Pancreas (tissue), 10 donors: ENCODE measurements around the gene TSHZ3. TPM values are rescaled to one million over a fixed set of nuclear protein-coding genes. Genes with fewer than 3 reads are reported as not detected.

Experiments
- ATAC-seq, 4 donors: fragments of 200-7000 bp; cut with Tn5 transposase; one replicate each; pipeline versions ENCODE4 v1.8.0 to v1.9.1; 2020; ENCODE audit warnings: mild to moderate bottlenecking in 4 of 4, moderate library complexity in 4 of 4
- DNase-seq, 6 donors: peaks; one replicate each; pipeline ENCODE4 v3.0.0-alpha.2; 2020
- FAIRE-seq: peaks from 2 replicates; lab custom pipeline; 2012; peaks lifted over from hg19 to GRCh38; lab: Jason Lieb, UNC
- H3K27ac ChIP-seq, 4 donors: fragments of 200-600 bp; sonication (generic); 1 replicate in 3 of 4; 2 replicates in 1 of 4; pipeline versions ENCODE4 v1.5.0 to v1.8.0; 2020
- H3K27me3 ChIP-seq, 4 donors: fragments of 200-600 bp; one replicate each; pipeline ENCODE4 v1.8.0; 2021
- H3K36me3 ChIP-seq, 3 donors: fragments of 200-600 bp; sonication (generic) in 1 of 3; one replicate each; pipeline versions ENCODE4 v1.5.0 to v1.8.0; 2020 to 2021
- H3K4me1 ChIP-seq, 3 donors: fragments of 200-600 bp; one replicate each; pipeline ENCODE4 v1.8.0; 2021
- H3K4me3 ChIP-seq, 4 donors: fragments of 200-600 bp; sonication (generic) in 2 of 4; one replicate each; pipeline versions ENCODE4 v1.5.0 to v1.8.0; 2020 to 2021
- H3K9me3 ChIP-seq, 4 donors: fragments of 200-600 bp; one replicate each; pipeline ENCODE4 v1.8.0; 2021
- WGBS, 2 donors: extraction: QIAGEN DNeasy Blood & Tissue Kit; methylation state at CpG; one replicate each; pipeline ENCODE4 v1.1.7; 2013; 5-methylcytosine and 5-hydroxymethylcytosine counted together
- intact Hi-C, 3 donors: fragments of 100-400 bp; cut with DNase I; formaldehyde crosslinking; loops; one replicate each; pipeline versions ENCODE4 v1.11.1 to v1.14.2; 2022
- polyA plus RNA-seq, 2 donors: library from polyadenylated mRNA; stranded (reverse); fragments of 200-250 nt; gene quantifications; one replicate each; pipeline ENCODE4 v1.2.3, GENCODE V29; 2013
- total RNA-seq, 6 donors: library from RNA; stranded (reverse); fragmentation: NEBNext Ultra II Directional in 4 of 6; extraction: Animal tissue kit (Norgen Biotek cat#: 25700) in 4 of 6; gene quantifications; one replicate each; pipeline versions ENCODE4 v1.2.1 to v1.2.4, GENCODE V29; 2021 to 2023
- TF ChIP-seq, protein P1 (sequence below), 4 donors: fragments of 200-600 bp; sonication (generic) in 3 of 4; IDR thresholded peaks; one replicate each; pipeline versions ENCODE4 v1.5.0 to v1.8.0; 2021; ENCODE audit warnings: antibody characterized with exemption in 4 of 4
- donor health status: healthy with polysubstance abuse.
- donor health status: DM: no; HTN: no; CAD: no; lungs with moderate emphysema.
- donor health status: DM: no; HTN: no; CAD: no.
- donor health status: control.
- donor health status: control.
- donor health status: Bipolar disorder and iron deficiency.
- donor health status: DM: yes; HTN: yes; CAD: no.
- donor health status: DM: no; HTN: no; CAD: no.
- donor health status: DM: no; HTN: no; CAD: no.
- donor health status: DM: yes; HTN: yes; CAD: no.

Gene TSHZ3
- total and polyA plus RNA-seq, 8 donors = 0.87 to 3.2 (median 1.5) TPM

DNA sequence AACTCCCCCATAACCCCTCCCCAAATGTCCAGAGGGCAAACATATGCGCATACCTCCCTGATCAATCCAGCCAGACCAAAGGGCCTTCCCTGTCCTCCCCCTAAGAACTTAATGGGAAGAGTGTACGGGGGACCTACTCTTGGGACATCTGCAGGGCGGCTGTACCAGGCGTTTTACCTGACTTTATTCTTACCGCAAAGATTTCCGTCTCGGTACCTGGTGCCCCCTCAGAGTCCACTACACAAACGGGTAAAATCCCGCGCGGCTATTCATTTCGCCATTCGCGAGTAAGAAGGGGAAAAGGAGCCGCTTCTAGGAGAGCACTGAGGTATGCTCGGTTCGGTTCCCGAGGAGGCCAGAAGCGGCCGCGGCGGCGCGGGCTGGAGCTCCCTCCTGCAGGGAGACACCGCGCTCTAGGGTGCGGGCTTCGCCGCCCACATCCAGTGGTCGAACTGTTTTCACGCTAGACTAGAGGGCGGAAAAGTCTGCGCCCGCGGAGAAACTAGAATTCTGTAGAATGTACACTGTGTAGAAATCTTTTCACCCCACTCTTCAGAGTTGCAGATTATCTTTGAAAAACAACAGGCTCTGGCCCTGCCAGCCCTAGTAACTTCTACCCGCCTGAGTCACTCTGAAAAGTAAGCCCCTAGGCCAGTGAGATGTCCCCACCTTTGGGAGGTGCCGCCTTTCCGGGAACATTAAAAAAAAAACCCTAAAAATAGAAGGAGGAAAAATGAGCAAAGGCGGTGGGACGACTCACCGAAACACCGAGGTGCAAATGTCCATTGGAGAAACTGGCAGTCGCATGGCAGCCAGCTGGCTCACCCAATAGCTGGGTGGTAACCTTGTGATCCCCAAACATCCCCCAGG, 3.8 kb upstream of the TSHZ3 start:
- 54 to 65% methylated on average over 43 of the region's 43 CpGs for WGBS, 2 donors
- TF ChIP-seq, protein P1, sequence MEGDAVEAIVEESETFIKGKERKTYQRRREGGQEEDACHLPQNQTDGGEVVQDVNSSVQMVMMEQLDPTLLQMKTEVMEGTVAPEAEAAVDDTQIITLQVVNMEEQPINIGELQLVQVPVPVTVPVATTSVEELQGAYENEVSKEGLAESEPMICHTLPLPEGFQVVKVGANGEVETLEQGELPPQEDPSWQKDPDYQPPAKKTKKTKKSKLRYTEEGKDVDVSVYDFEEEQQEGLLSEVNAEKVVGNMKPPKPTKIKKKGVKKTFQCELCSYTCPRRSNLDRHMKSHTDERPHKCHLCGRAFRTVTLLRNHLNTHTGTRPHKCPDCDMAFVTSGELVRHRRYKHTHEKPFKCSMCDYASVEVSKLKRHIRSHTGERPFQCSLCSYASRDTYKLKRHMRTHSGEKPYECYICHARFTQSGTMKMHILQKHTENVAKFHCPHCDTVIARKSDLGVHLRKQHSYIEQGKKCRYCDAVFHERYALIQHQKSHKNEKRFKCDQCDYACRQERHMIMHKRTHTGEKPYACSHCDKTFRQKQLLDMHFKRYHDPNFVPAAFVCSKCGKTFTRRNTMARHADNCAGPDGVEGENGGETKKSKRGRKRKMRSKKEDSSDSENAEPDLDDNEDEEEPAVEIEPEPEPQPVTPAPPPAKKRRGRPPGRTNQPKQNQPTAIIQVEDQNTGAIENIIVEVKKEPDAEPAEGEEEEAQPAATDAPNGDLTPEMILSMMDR (IDR thresholded peaks at IDR 0.05) = no peak
- DNase-seq = no peak
- H3K9me3 ChIP-seq = no peaks in the 10 kb centered on the region
- peaks cover 0 to 26% (median 4%) of the 10 kb centered on the region in 4 donors for H3K27me3 ChIP-seq
- intact Hi-C loops = loop anchor here in 1 of 3 donors (10.0 kb wide), 1 partner anchor 668 kb away; no protein-coding TSS in a partner anchor
- no peak overlapping the region for H3K4me3 ChIP-seq
- no peaks in the 10 kb centered on the region for H3K4me1 ChIP-seq
- H3K36me3 ChIP-seq = no peaks in the 10 kb centered on the region
- no peak for FAIRE-seq
- no peak overlapping the region for H3K27ac ChIP-seq
- no peak for ATAC-seq

DNA sequence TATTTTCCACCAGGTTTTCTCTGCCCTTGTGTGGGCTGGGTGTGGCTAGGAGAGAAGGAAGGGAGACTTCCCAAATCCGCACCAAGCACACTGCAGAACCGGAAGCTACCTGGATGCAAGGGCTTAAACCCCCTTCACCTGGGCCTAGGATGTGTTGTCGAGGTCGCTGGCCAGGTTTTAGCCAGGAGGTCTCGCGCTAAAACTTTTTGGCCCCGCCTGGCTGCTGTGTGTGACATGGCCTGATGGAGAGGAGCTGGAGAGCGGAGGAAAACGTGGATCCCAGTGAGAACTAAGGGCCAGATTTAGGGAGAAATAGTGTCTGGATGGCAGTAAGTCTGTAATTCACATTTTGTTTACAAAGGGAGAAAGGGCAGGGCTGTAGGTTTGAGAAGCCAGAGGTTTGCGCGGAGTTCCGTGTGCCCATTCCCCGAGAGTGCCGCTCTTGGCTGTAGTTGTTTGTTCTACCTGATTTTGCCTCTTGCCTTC, 3.1 kb upstream of the TSHZ3 start:
- no peak for DNase-seq
- no peaks in the 10 kb centered on the region for H3K9me3 ChIP-seq
- FAIRE-seq = no peak
- H3K36me3 ChIP-seq = no peaks in the 10 kb centered on the region
- no peaks in the 10 kb centered on the region for H3K4me1 ChIP-seq
- H3K4me3 ChIP-seq = peak overlapping the region in 1 of 4 donors; percentile 95
- no peak overlapping the region for H3K27ac ChIP-seq
- intact Hi-C loops = loop anchor here in 1 of 3 donors (10.0 kb wide), 1 partner anchor 668 kb away; no protein-coding TSS in a partner anchor
- TF ChIP-seq, protein P1 (IDR thresholded peaks at IDR 0.05) = no peak
- H3K27me3 ChIP-seq = peaks cover 0 to 21% (median 4%) of the 10 kb centered on the region in 4 donors
- ATAC-seq = no peak
- WGBS, 2 donors = 71 to 83% methylated on average over 14 of the region's 14 CpGs

GRCh38 chr19:31351855-31352195, 2.6 kb upstream of the TSHZ3 start:
- no peak for FAIRE-seq
- Histone ChIP-seq H3K27me3 (peaks cover 0 to 19% (median 3%) of the 10 kb centered on the region in 4 donors), H3K36me3 (no peaks in the 10 kb centered on the region), H3K4me1 (no peaks in the 10 kb centered on the region), H3K9me3 (no peaks in the 10 kb centered on the region), H3K27ac (no peak overlapping the region), H3K4me3 (peak overlapping the region; percentile 33 to 95 (median 86))
- intact Hi-C loops = loop anchor here in 1 of 3 donors (10.0 kb wide), 1 partner anchor 667 kb away; no protein-coding TSS in a partner anchor
- WGBS, 2 donors = 31 to 42% methylated on average over 29 of the region's 29 CpGs
- no peak for DNase-seq
- TF ChIP-seq, protein P1 (IDR thresholded peaks at IDR 0.05) = no peak
- no peak for ATAC-seq

DNA sequence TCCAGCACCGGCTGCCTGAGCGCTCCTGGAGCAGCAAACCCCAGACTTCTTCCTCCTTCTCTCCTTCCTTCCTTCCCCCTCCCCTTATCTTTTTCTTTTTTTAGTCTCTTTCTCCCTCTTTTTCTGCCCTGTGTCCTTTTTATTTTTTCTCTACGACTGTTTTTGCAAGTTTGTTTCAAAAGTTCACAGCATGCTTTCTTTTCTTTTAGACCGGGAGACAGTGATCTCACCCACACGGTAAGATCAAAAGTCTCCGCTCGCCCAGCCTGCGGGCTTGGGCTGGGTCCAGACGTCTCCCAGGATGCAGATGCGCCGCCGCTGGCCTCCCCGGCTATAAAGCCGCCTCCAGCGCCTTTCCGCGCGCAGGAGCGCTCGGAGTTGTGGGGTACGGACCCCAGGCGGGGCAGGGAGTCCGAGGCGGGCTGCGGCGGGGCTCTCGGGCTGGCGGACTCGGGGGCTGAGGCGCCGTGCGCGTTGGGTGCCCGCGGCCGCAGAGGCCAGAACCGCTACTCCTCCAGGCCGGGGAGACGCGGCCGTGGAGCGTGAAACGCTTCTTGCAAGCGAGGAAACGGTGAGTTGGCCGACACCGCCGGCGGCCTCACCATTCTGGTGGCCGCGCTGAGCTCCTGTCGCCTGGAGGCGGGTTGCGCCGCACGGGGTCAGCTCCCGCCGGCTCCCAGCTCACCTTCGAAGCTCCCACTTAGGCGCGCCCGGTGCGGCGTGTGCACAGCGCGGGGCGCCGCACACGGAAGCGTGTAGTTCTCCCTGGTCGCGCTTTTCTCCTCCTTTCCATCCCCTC, 2.0 kb upstream of the TSHZ3 start:
- ATAC-seq (peak; percentile 26 to 34 (median 32)), FAIRE-seq (no peak), DNase-seq (peak; percentile 22 to 79 (median 41))
- Histone ChIP-seq H3K9me3 (no peaks in the 10 kb centered on the region), H3K4me3 (peak overlapping the region; percentile 33 to 95 (median 86)), H3K27ac (no peak overlapping the region), H3K36me3 (no peaks in the 10 kb centered on the region), H3K4me1 (no peaks in the 10 kb centered on the region), H3K27me3 (peaks cover 0 to 19% (median 2%) of the 10 kb centered on the region in 4 donors)
- TF ChIP-seq, protein P1 (IDR thresholded peaks at IDR 0.05) = no peak
- intact Hi-C loops = loop anchor here in 1 of 3 donors (10.0 kb wide), 1 partner anchor 666 kb away; no protein-coding TSS in a partner anchor
- WGBS, 2 donors = 1 to 2% methylated on average over 51 to 72 of the region's 72 CpGs
